Measurements from ENCODE around the gene SDK1.

- TF ChIP-seq POLR2A (IDR thresholded peaks at IDR 0.05; ENCODE audit: low read length) (no peak), GATA1 (IDR thresholded peaks at IDR 0.05; ENCODE audit: low read depth, low read length) (no peak)
These were observed 57.9 kb downstream of the SDK1 start for GRCh38 chr7:3358991-3359390.
